Measurements from ENCODE around the gene CELF4.

DNA sequence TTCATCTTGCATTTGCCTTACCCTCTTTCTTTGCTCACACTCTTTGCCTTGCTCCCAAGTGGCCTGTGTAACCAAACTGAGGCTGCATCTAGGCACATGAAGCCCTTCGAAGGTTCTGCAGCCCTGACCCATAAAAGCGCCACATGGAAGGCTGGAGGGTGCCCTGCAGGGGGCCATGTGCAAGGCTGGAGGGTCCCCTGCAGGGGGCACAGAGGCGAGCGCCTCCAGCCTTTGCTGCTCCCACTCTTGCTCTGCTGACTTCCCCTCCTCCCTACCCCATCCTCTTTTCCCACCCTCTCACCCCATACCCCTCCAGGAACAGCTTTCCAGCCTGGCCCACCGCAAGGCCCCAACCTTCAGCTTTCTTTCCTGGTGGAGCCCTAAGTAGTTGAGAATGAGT is 317.3 kb downstream of the CELF4 start:
- TF ChIP-seq, protein P1, sequence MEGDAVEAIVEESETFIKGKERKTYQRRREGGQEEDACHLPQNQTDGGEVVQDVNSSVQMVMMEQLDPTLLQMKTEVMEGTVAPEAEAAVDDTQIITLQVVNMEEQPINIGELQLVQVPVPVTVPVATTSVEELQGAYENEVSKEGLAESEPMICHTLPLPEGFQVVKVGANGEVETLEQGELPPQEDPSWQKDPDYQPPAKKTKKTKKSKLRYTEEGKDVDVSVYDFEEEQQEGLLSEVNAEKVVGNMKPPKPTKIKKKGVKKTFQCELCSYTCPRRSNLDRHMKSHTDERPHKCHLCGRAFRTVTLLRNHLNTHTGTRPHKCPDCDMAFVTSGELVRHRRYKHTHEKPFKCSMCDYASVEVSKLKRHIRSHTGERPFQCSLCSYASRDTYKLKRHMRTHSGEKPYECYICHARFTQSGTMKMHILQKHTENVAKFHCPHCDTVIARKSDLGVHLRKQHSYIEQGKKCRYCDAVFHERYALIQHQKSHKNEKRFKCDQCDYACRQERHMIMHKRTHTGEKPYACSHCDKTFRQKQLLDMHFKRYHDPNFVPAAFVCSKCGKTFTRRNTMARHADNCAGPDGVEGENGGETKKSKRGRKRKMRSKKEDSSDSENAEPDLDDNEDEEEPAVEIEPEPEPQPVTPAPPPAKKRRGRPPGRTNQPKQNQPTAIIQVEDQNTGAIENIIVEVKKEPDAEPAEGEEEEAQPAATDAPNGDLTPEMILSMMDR (IDR thresholded peaks at IDR 0.05), result no peak
- no peak for TF ChIP-seq EP300 (IDR thresholded peaks at IDR 0.05)
